SU-DHL-6 (cell line): ENCODE results near the gene B3GALT5.

ENCODE experiments used
- H2AFZ ChIP-seq: fragments of 200-600 bp; sonication (generic); 2 replicates; pipeline ENCODE4 v1.6.1; 2014; ENCODE audit warnings: low read depth, mild to moderate bottlenecking, moderate library complexity, mixed read lengths, antibody characterized with exemption, low read length; ENCODE audit not compliant: severe bottlenecking
- H3F3A ChIP-seq: fragments of 200-600 bp; shearing (Covaris generic); 2 replicates; pipeline ENCODE4 v1.6.0; 2016; ENCODE audit warnings: antibody characterized with exemption, mild to moderate bottlenecking; ENCODE audit not compliant: insufficient read depth
- H3K27ac ChIP-seq: fragments of 200-600 bp; sonication (generic); 2 replicates; pipeline ENCODE4 v1.5.1; 2016; ENCODE audit warnings: low read depth, mild to moderate bottlenecking, low read length, moderate library complexity, mixed read lengths
- H3K27me3 ChIP-seq: fragments of 200-600 bp; sonication (generic), shearing (Covaris generic); 2 replicates; pipeline ENCODE4 v1.6.0; 2014; ENCODE audit warnings: mild to moderate bottlenecking, low read length
- H3K36me3 ChIP-seq: fragments of 200-600 bp; sonication (generic); 2 replicates; pipeline ENCODE4 v1.6.1; 2014; ENCODE audit warnings: mild to moderate bottlenecking, low read length, mixed read lengths
- H3K4me2 ChIP-seq: fragments of 300-600, 200-600 bp; shearing (Covaris generic), sonication (generic); 2 replicates; pipeline ENCODE4 v1.6.0; 2014; ENCODE audit warnings: low read length, low read depth, mild to moderate bottlenecking; ENCODE audit not compliant: poor library complexity, severe bottlenecking
- H3K4me3 ChIP-seq: fragments of 200-600 bp; sonication (generic); 2 replicates; pipeline ENCODE4 v1.5.1; 2014; ENCODE audit warnings: antibody characterized with exemption, low read length, mild to moderate bottlenecking, mixed read lengths; ENCODE audit not compliant: insufficient read depth, poor library complexity, severe bottlenecking
- H3K79me2 ChIP-seq: fragments of 200-600 bp; sonication (generic); 2 replicates; pipeline ENCODE4 v1.6.1; 2014; ENCODE audit warnings: mild to moderate bottlenecking, low read length, moderate library complexity; ENCODE audit not compliant: insufficient read depth
- H3K9ac ChIP-seq: fragments of 200-600 bp; sonication (generic); 2 replicates; pipeline ENCODE4 v1.7.0; 2014; ENCODE audit warnings: mild to moderate bottlenecking, low read length
- H3K9me2 ChIP-seq: fragments of 200-600 bp; sonication (generic); replicated peaks from 2 replicates; pipeline ENCODE4 v1.6.1; 2014; ENCODE audit warnings: low read length; ENCODE audit not compliant: insufficient read depth
- H3K9me3 ChIP-seq: fragments of 200-600 bp; sonication (generic); 2 replicates; pipeline ENCODE4 v1.6.1; 2014; ENCODE audit warnings: low read length, mixed read lengths; ENCODE audit not compliant: insufficient read depth
- H4K20me1 ChIP-seq: fragments of 200-600 bp; sonication (generic); 2 replicates; pipeline ENCODE4 v1.6.1; 2014; ENCODE audit warnings: low read depth, mild to moderate bottlenecking, antibody characterized with exemption, low read length, moderate library complexity, mixed read lengths
- CTCF ChIP-seq: fragments of 200-600 bp; sonication (generic); IDR thresholded peaks from one replicate; pipeline ENCODE4 v1.5.1; 2017; ENCODE audit warnings: antibody characterized with exemption, mild to moderate bottlenecking, low read length, moderate library complexity; ENCODE audit not compliant: insufficient read depth, poor library complexity, severe bottlenecking
- EZH2phosphoT487 ChIP-seq: fragments of 200-600 bp; sonication (generic), shearing (Covaris generic); conservative IDR thresholded peaks from 2 replicates; pipeline ENCODE4 v1.6.1; 2018; ENCODE audit warnings: mild to moderate bottlenecking, antibody characterized with exemption, low read length, moderate library complexity, mixed read lengths

Gene B3GALT5

GRCh38 chr21:39664586-39664985 is 51.8 kb downstream of the B3GALT5 start:
- H4K20me1 ChIP-seq = no peaks in the 10 kb centered on the region
- no peaks in the 10 kb centered on the region for H3K79me2 ChIP-seq
- no peak for TF ChIP-seq CTCF
- TF ChIP-seq EZH2phosphoT487 = no peak
- H2AFZ ChIP-seq = no peak overlapping the region
- no peaks in the 10 kb centered on the region for H3K9me3 ChIP-seq
- no peak overlapping the region for H3K4me2 ChIP-seq
- H3K27me3 ChIP-seq = no peaks in the 10 kb centered on the region
- no peaks in the 10 kb centered on the region for H3F3A ChIP-seq
- H3K9ac ChIP-seq = no peak overlapping the region
- H3K9me2 ChIP-seq = no peaks in the 10 kb centered on the region
- H3K36me3 ChIP-seq = no peaks in the 10 kb centered on the region
- no peak overlapping the region for H3K4me3 ChIP-seq
- no peak overlapping the region for H3K27ac ChIP-seq

GRCh38 chr21:39666026-39666425 is 53.3 kb downstream of the B3GALT5 start:
- H3K36me3 ChIP-seq = no peaks in the 10 kb centered on the region
- no peak overlapping the region for H3K27ac ChIP-seq
- TF ChIP-seq EZH2phosphoT487 = no peak
- no peak for TF ChIP-seq CTCF
- H3F3A ChIP-seq = no peaks in the 10 kb centered on the region
- no peak overlapping the region for H3K9ac ChIP-seq
- H3K9me2 ChIP-seq = no peaks in the 10 kb centered on the region
- no peak overlapping the region for H3K4me3 ChIP-seq
- H3K4me2 ChIP-seq = no peak overlapping the region
- H2AFZ ChIP-seq = no peak overlapping the region
- H4K20me1 ChIP-seq = no peaks in the 10 kb centered on the region
- no peaks in the 10 kb centered on the region for H3K79me2 ChIP-seq
- no peaks in the 10 kb centered on the region for H3K9me3 ChIP-seq
- no peaks in the 10 kb centered on the region for H3K27me3 ChIP-seq

GRCh38 chr21:39666681-39667315 is 54.1 kb downstream of the B3GALT5 start:
- Histone ChIP-seq H3K27ac (no peak overlapping the region), H3K79me2 (no peaks in the 10 kb centered on the region), H3K4me3 (no peak overlapping the region), H3K4me2 (no peak overlapping the region), H3F3A (no peaks in the 10 kb centered on the region), H3K9ac (no peak overlapping the region), H2AFZ (no peak overlapping the region), H3K27me3 (no peaks in the 10 kb centered on the region), H3K9me3 (no peaks in the 10 kb centered on the region), H3K9me2 (no peaks in the 10 kb centered on the region), H3K36me3 (no peaks in the 10 kb centered on the region), H4K20me1 (no peaks in the 10 kb centered on the region)
- TF ChIP-seq EZH2phosphoT487 (no peak), CTCF (no peak)
